Esophagus muscularis mucosa (tissue), 4 donors: Measurements from ENCODE around the gene ZDHHC8. TPM values are rescaled to one million over a fixed set of nuclear protein-coding genes. Genes with fewer than 3 reads are reported as not detected.
A peak's percentile ranks its signal among the peaks of the same experiment; 100 is the strongest.

ENCODE experiments used
- DNase-seq: peaks from one replicate; pipeline ENCODE4 v3.0.0-alpha.2; 2017; ENCODE audit errors: extremely low spot score
- H3K27ac ChIP-seq, 4 donors: fragments of 200-600 bp; sonication (generic); replicated peaks in 1 of 4; 1 replicate in 3 of 4; 2 replicates in 1 of 4; pipeline ENCODE4 v1.5.1; 2016 to 2019; ENCODE audit warnings: mild to moderate bottlenecking in 1 of 4
- H3K27me3 ChIP-seq, 4 donors: fragments of 200-600 bp; sonication (generic); one replicate each; pipeline versions ENCODE4 v1.5.1 to v1.6.0; 2016 to 2019
- H3K36me3 ChIP-seq, 4 donors: fragments of 200-600 bp; sonication (generic); one replicate each; pipeline ENCODE4 v1.5.1; 2016 to 2019
- H3K4me1 ChIP-seq, 4 donors: fragments of 200-600 bp; sonication (generic); one replicate each; pipeline ENCODE4 v1.5.1; 2016 to 2019
- H3K4me3 ChIP-seq, 4 donors: fragments of 200-600 bp; sonication (generic); 1 replicate in 2 of 4; 2 replicates in 2 of 4; pipeline ENCODE4 v1.5.1; 2016 to 2019; ENCODE audit warnings: mild to moderate bottlenecking in 4 of 4, moderate library complexity in 1 of 4
- H3K9me3 ChIP-seq, 4 donors: fragments of 200-600 bp; sonication (generic); 1 replicate in 3 of 4; 2 replicates in 1 of 4; pipeline ENCODE4 v1.5.1; 2016 to 2019
- EP300 ChIP-seq: sonication (generic); formaldehyde crosslinking; IDR thresholded peaks from one replicate; pipeline ENCODE4 v1.6.1; 2017; ENCODE audit warnings: antibody characterized with exemption
- POLR2A ChIP-seq: fragments of 450-650 bp; IDR thresholded peaks from one replicate; pipeline ENCODE4 v1.6.1; 2017; ENCODE audit warnings: antibody characterized with exemption, moderate library complexity, mild to moderate bottlenecking, low read depth
- POLR2AphosphoS5 ChIP-seq, 2 donors: sonication (generic); formaldehyde crosslinking; IDR thresholded peaks; one replicate each; pipeline ENCODE4 v1.6.1; 2017; ENCODE audit warnings: antibody characterized with exemption in 2 of 2
- WGBS: methylation state at CpG from one replicate; pipeline ENCODE4 v1.1.5; 2018; 5-methylcytosine and 5-hydroxymethylcytosine counted together
- intact Hi-C: fragments of 100-400 bp; cut with DNase I; formaldehyde crosslinking; loops from one replicate; pipeline ENCODE4 v1.15.1; 2023
- total RNA-seq, 4 donors: library from RNA; depleted of rRNA; stranded (reverse); fragments of >200 nt; gene quantifications; one replicate each; pipeline versions ENCODE4 v1.1.0 to v1.2.1, GENCODE V29; 2016
- TF ChIP-seq, protein P1 (sequence below), 3 experiments: fragments of 200-600 bp in 2 of 3; fragments of 450-650 bp in 1 of 3; sonication (generic) in 2 of 3; IDR thresholded peaks; one replicate each; pipeline ENCODE4 v1.5.1; 2017 to 2019; ENCODE audit warnings: antibody characterized with exemption in 3 of 3, mild to moderate bottlenecking in 2 of 3, moderate library complexity in 1 of 3

ZDHHC8 gene
- total RNA-seq, 4 donors from 2014 or later: 11.8 to 33.2 (median 23.8) TPM

- TF ChIP-seq POLR2AphosphoS5 (IDR thresholded peaks at IDR 0.05) (no peak), EP300 (no peak), POLR2A (no peak)
- TF ChIP-seq, protein P1, sequence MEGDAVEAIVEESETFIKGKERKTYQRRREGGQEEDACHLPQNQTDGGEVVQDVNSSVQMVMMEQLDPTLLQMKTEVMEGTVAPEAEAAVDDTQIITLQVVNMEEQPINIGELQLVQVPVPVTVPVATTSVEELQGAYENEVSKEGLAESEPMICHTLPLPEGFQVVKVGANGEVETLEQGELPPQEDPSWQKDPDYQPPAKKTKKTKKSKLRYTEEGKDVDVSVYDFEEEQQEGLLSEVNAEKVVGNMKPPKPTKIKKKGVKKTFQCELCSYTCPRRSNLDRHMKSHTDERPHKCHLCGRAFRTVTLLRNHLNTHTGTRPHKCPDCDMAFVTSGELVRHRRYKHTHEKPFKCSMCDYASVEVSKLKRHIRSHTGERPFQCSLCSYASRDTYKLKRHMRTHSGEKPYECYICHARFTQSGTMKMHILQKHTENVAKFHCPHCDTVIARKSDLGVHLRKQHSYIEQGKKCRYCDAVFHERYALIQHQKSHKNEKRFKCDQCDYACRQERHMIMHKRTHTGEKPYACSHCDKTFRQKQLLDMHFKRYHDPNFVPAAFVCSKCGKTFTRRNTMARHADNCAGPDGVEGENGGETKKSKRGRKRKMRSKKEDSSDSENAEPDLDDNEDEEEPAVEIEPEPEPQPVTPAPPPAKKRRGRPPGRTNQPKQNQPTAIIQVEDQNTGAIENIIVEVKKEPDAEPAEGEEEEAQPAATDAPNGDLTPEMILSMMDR (IDR thresholded peaks at IDR 0.05): no peak
- Histone ChIP-seq H3K36me3 (peaks cover 31 to 73% (median 64%) of the 10 kb centered on the region in 4 donors), H3K27me3 (no peaks in the 10 kb centered on the region), H3K9me3 (no peaks in the 10 kb centered on the region), H3K4me3 (peak overlapping the region; percentile 80 to 91 (median 86)), H3K27ac (peak overlapping the region; percentile 85 to 91 (median 88)), H3K4me1 (peaks cover 29 to 75% (median 56%) of the 10 kb centered on the region in 4 donors)
- 1% methylated on average over 28 of the region's 66 CpGs for WGBS
- intact Hi-C loops: no loop called here
- DNase-seq: no peak
These were observed 13.8 kb upstream of the ZDHHC8 start for GRCh38 chr22:20117633-20118299.

GRCh38 chr22:20118300-20119020 is 13.1 kb upstream of the ZDHHC8 start:
- no peak for DNase-seq
- intact Hi-C loops: no loop called here
- TF ChIP-seq EP300 (no peak), POLR2A (no peak), POLR2AphosphoS5 (IDR thresholded peaks at IDR 0.05) (no peak)
- TF ChIP-seq, protein P1 (IDR thresholded peaks at IDR 0.05): no peak
- 10% methylated on average over 8 of the region's 8 CpGs for WGBS
- no peaks in the 10 kb centered on the region for H3K9me3 ChIP-seq
- peaks cover 29 to 75% (median 56%) of the 10 kb centered on the region in 4 donors for H3K4me1 ChIP-seq
- peak overlapping the region; percentile 80 to 91 (median 86) for H3K4me3 ChIP-seq
- H3K36me3 ChIP-seq: peaks cover 26 to 70% (median 59%) of the 10 kb centered on the region in 4 donors
- no peaks in the 10 kb centered on the region for H3K27me3 ChIP-seq
- peak overlapping the region; percentile 85 to 91 (median 88) for H3K27ac ChIP-seq

GRCh38 chr22:20121856-20122415 is 9.7 kb upstream of the ZDHHC8 start:
- peaks cover 53 to 79% (median 69%) of the 10 kb centered on the region in 4 donors for H3K36me3 ChIP-seq
- intact Hi-C loops: no loop called here
- DNase-seq: no peak
- H3K4me1 ChIP-seq: peaks cover 19 to 50% (median 40%) of the 10 kb centered on the region in 4 donors
- H3K9me3 ChIP-seq: no peaks in the 10 kb centered on the region
- no peaks in the 10 kb centered on the region for H3K27me3 ChIP-seq
- 87% methylated on average over 19 of the region's 22 CpGs for WGBS
- TF ChIP-seq, protein P1 (IDR thresholded peaks at IDR 0.05): no peak
- TF ChIP-seq POLR2AphosphoS5 (IDR thresholded peaks at IDR 0.05) (no peak), EP300 (no peak), POLR2A (no peak)
- no peak overlapping the region for H3K4me3 ChIP-seq
- no peak overlapping the region for H3K27ac ChIP-seq

GRCh38 chr22:20123366-20124082 is 8.1 kb upstream of the ZDHHC8 start:
- Histone ChIP-seq H3K4me3 (no peak overlapping the region), H3K36me3 (peaks cover 54 to 91% (median 76%) of the 10 kb centered on the region in 4 donors), H3K27me3 (no peaks in the 10 kb centered on the region), H3K27ac (no peak overlapping the region), H3K9me3 (no peaks in the 10 kb centered on the region), H3K4me1 (peaks cover 12 to 41% (median 31%) of the 10 kb centered on the region in 4 donors)
- intact Hi-C loops: no loop called here
- 91% methylated on average over 9 of the region's 13 CpGs for WGBS
- DNase-seq: no peak
- TF ChIP-seq POLR2A: no peak
- no peak for TF ChIP-seq EP300
- no peak for TF ChIP-seq POLR2AphosphoS5 (IDR thresholded peaks at IDR 0.05)
- TF ChIP-seq, protein P1 (IDR thresholded peaks at IDR 0.05): no peak
